Right lobe of liver (tissue), 6 donors: Measurements from ENCODE around the gene TMEM204. TPM values are rescaled to one million over a fixed set of nuclear protein-coding genes. Genes with fewer than 3 reads are reported as not detected.

Experiments used
- ATAC-seq, 4 donors: fragments of 200-7000 bp; cut with Tn5 transposase; one replicate each; pipeline ENCODE4 v1.9.1; 2020; ENCODE audit warnings: mild to moderate bottlenecking in 4 of 4, moderate library complexity in 4 of 4
- DNase-seq, 3 donors: peaks; one replicate each; pipeline ENCODE4 v3.0.0-alpha.2; 2020
- H3K27ac ChIP-seq, 3 donors: fragments of 200-600 bp; one replicate each; pipeline ENCODE4 v1.8.0; 2022
- H3K27me3 ChIP-seq, 2 donors: fragments of 200-600 bp; one replicate each; pipeline ENCODE4 v1.8.0; 2022
- H3K36me3 ChIP-seq, 4 donors: fragments of 200-600 bp; sonication (generic) in 1 of 4; one replicate each; pipeline versions ENCODE4 v1.5.1 to v1.8.0; 2017 to 2022; ENCODE audit warnings: control low read depth in 1 of 4
- H3K4me1 ChIP-seq, 4 donors: fragments of 200-600 bp; sonication (generic) in 1 of 4; one replicate each; pipeline versions ENCODE4 v1.5.1 to v1.8.0; 2017 to 2022; ENCODE audit warnings: control low read depth in 1 of 4
- H3K4me3 ChIP-seq, 3 donors: fragments of 200-600 bp; one replicate each; pipeline ENCODE4 v1.8.0; 2022
- H3K9me3 ChIP-seq, 4 donors: fragments of 200-600 bp; sonication (generic) in 1 of 4; one replicate each; pipeline versions ENCODE4 v1.5.1 to v1.8.0; 2017 to 2022; ENCODE audit warnings: control low read depth in 1 of 4
- POLR2A ChIP-seq: fragments of 450-650 bp; IDR thresholded peaks from one replicate; pipeline ENCODE4 v1.6.1; 2017; ENCODE audit warnings: antibody characterized with exemption, mild to moderate bottlenecking
- WGBS: methylation state at CpG from one replicate; pipeline ENCODE4 v1.1.6; 2018; ENCODE audit warnings: low coverage, low lambda C conversion rate; ENCODE audit not compliant: insufficient coverage; ENCODE audit errors: missing lambda C conversion rate; 5-methylcytosine and 5-hydroxymethylcytosine counted together
- intact Hi-C, 2 donors: fragments of 100-400 bp; cut with DNase I; formaldehyde crosslinking; loops; one replicate each; pipeline versions ENCODE4 v1.11.2 to v1.14.1; 2022
- total RNA-seq, 6 experiments: library from RNA; depleted of rRNA in 2 of 6; stranded (reverse); fragments of >200 nt in 2 of 6; fragmentation: NEBNext Ultra II Directional in 3 of 6; extraction: Animal tissue kit (Norgen Biotek cat#: 25700) in 3 of 6; gene quantifications; one replicate each; pipeline versions ENCODE4 v1.1.0 to v1.2.4, GENCODE V29; 2016 to 2023
- TF ChIP-seq, protein P1 (sequence below), 4 donors: fragments of 200-600 bp in 3 of 4; fragments of 450-650 bp in 1 of 4; IDR thresholded peaks; one replicate each; pipeline versions ENCODE4 v1.5.1 to v1.8.0; 2016 to 2022; ENCODE audit warnings: antibody characterized with exemption in 4 of 4, mild to moderate bottlenecking in 2 of 4
- donor health status: DM: no; HTN: yes; CAD: no.
- donor health status: DM: no; HTN: no; CAD: no.
- donor health status: DM: no; HTN: no; CAD: no.
- donor health status: DM: no; HTN: yes; CAD: no.
- donor health status: DM: no; HTN: yes; CAD: no.

Gene TMEM204
- total RNA-seq, 6 experiments from 2014 or later = 4.7 to 18.7 (median 8.9) TPM

DNA sequence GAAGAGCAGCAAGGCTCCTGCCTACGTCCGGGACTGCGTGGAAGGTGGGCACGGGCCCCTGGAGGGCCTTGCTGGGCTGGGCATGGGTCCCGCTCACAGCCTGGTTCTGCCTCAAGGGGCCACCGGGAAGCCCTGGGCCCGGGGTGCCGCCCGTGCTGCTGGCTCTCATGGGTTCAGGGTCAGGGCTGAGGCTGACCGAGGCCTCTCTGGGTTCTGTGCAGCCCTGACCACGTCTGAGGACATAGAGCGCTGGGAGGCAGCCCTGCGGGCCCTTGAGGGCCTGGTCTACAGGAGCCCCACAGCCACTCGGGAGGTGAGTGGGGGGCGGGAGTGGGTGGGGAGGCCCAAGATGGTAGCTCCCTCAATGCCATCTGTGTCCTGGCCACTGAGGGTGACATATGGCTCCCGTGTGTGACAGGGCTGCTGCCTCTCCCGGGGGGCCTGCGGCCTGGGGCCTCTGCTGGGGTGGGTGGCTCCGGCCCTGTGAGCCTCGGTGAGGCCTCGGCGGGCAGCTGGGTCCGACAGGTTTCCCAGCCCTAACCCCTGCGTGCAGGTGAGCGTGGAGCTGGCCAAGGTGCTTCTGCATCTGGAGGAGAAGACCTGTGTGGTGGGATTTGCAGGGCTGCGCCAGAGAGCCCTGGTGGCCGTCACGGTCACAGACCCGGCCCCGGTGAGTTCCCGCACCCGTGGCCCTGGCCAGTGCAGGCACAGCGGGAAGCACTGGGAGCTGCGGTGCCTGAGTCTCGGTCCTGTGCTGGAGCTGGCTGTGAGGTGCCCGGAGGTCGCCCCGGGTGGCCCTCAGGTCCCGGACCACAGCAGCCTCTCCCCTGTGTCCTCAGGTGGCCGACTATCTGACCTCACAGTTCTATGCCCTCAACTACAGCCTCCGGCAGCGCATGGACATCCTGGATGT lies 31.1 kb upstream of the TMEM204 start:
- 92% methylated on average over 2 of the region's 42 CpGs for WGBS
- Histone ChIP-seq H3K27me3 (no peaks in the 10 kb centered on the region), H3K4me3 (no peak overlapping the region), H3K9me3 (no peaks in the 10 kb centered on the region), H3K27ac (no peak overlapping the region), H3K4me1 (no peaks in the 10 kb centered on the region), H3K36me3 (peaks cover 0 to 42% (median 11%) of the 10 kb centered on the region in 4 donors)
- TF ChIP-seq POLR2A = no peak
- TF ChIP-seq, protein P1, sequence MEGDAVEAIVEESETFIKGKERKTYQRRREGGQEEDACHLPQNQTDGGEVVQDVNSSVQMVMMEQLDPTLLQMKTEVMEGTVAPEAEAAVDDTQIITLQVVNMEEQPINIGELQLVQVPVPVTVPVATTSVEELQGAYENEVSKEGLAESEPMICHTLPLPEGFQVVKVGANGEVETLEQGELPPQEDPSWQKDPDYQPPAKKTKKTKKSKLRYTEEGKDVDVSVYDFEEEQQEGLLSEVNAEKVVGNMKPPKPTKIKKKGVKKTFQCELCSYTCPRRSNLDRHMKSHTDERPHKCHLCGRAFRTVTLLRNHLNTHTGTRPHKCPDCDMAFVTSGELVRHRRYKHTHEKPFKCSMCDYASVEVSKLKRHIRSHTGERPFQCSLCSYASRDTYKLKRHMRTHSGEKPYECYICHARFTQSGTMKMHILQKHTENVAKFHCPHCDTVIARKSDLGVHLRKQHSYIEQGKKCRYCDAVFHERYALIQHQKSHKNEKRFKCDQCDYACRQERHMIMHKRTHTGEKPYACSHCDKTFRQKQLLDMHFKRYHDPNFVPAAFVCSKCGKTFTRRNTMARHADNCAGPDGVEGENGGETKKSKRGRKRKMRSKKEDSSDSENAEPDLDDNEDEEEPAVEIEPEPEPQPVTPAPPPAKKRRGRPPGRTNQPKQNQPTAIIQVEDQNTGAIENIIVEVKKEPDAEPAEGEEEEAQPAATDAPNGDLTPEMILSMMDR (IDR thresholded peaks at IDR 0.05) = no peak
- no peak for ATAC-seq
- intact Hi-C loops = no loop called here
- no peak for DNase-seq

DNA sequence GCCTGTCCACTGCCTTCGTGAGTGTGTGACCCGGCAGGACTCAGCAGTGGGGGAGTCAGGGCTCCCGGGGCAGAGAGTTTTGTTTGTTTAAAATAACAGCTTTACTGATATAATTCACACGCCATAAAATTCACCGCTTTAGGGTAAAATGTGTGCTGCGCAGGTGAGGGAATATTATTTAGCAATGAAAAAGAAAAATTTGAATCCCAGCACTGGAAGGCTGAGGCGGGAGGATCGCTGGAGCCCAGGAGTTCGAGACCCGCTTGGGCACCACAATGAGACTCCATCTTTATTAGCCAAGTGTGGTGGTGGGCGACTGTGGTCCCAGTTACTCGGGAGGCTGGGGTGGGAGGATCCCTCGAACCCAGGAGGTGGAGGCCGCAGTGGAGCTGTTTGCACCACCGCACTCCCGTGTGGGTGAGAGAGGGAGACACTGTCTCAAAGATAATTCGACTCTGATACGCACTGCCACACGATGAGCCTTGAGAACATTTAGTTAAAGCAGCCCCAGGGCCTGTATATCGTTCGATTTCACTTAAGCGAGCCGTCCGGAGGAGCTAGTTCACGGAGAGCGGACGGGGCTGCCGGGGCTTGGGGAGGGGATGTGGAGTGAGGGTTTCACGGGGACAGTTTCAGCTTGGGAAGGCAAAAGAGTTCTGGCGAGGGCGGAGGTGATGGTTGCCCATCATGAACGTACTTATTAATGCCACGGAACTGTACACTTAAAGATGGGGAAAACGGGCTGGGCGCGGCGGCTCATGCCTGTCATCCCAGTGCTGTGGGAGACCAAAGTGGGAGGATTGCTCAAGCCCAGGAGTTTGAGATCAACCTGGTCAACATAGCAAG lies 30.1 kb upstream of the TMEM204 start:
- H3K4me3 ChIP-seq = no peak overlapping the region
- intact Hi-C loops = no loop called here
- no peaks in the 10 kb centered on the region for H3K4me1 ChIP-seq
- DNase-seq (no peak), ATAC-seq (no peak)
- peaks cover 0 to 42% (median 11%) of the 10 kb centered on the region in 4 donors for H3K36me3 ChIP-seq
- H3K27ac ChIP-seq = no peak overlapping the region
- no peaks in the 10 kb centered on the region for H3K27me3 ChIP-seq
- WGBS = 98% methylated on average over 33 of the region's 37 CpGs
- TF ChIP-seq POLR2A = no peak
- TF ChIP-seq, protein P1 (IDR thresholded peaks at IDR 0.05) = no peak
- H3K9me3 ChIP-seq = no peaks in the 10 kb centered on the region

DNA sequence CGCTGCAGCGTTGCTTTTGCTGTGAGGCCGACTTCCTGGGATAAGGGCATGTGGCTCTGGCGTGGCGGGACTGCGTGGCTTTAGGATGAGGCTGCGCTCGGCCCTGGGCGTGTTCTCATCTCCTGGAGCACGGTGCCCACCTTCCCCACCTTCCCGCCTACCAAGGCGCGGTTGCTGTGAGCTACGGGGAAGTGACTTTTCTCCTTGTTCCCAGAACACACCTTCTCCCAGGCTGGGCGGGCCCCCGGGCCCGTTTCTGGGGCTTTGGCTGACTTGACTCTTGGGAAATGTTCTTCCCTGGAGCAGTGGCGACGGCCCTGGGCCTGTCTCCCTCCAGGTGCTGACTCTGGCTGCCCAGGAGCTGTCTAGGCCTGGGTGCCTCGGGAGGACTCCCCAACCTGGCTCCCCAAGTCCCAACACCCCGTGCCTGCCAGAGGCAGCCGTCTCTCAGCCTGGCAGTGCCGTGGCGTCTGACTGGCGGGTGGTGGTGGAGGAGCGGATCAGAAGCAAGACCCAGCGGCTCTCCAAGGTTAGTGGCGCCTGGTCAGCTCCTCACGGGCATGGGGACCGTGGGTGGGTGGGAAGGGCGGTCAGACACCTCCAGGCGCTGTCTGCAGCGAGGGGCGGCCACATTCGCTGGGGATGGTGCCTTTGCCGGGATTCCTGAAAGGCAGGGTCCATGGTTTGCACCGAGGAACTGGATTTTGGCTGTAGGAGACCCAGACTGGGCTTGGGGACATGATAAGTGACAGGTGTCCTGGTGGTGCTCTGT lies 28.2 kb upstream of the TMEM204 start:
- intact Hi-C loops = no loop called here
- TF ChIP-seq, protein P1 (IDR thresholded peaks at IDR 0.05) = no peak
- TF ChIP-seq POLR2A = no peak
- no peaks in the 10 kb centered on the region for H3K27me3 ChIP-seq
- H3K27ac ChIP-seq = no peak overlapping the region
- no peaks in the 10 kb centered on the region for H3K4me1 ChIP-seq
- H3K9me3 ChIP-seq = no peaks in the 10 kb centered on the region
- 94% methylated on average over 18 of the region's 37 CpGs for WGBS
- H3K4me3 ChIP-seq = no peak overlapping the region
- H3K36me3 ChIP-seq = peaks cover 0 to 28% (median 11%) of the 10 kb centered on the region in 4 donors
- ATAC-seq (no peak), DNase-seq (no peak)

DNA sequence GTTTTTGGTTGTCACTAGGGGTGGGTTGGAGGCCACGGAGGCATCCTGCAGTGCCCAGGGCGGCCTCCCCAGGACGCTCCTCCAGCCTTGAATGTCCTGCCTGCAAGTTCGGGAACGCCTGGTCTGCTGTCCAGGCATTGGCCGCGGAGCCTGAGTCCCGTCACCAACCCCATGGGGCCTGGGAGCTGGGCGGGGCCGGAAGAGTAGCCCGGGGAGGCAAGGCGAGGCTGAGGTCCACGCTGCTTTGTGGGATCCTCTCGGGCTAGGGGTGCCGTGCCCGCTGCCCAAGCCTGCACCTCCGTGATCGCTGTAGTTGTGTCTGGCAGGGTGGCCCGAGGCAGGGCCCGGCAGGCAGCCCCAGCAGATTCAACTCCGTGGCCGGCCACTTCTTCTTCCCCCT lies 27.6 kb upstream of the TMEM204 start:
- Histone ChIP-seq H3K4me1 (no peaks in the 10 kb centered on the region), H3K27ac (no peak overlapping the region), H3K36me3 (peaks cover 0 to 24% (median 11%) of the 10 kb centered on the region in 4 donors), H3K9me3 (no peaks in the 10 kb centered on the region), H3K27me3 (no peaks in the 10 kb centered on the region), H3K4me3 (no peak overlapping the region)
- intact Hi-C loops = no loop called here
- ATAC-seq = no peak
- WGBS = no CpG with 5 or more reads among the region's 22 CpGs
- TF ChIP-seq, protein P1 (IDR thresholded peaks at IDR 0.05) = no peak
- no peak for TF ChIP-seq POLR2A
- DNase-seq = no peak
